ENCODE data around the gene CD151. TPM values are rescaled to one million over a fixed set of nuclear protein-coding genes. Genes with fewer than 3 reads are reported as not detected.

Gene CD151
- total RNA-seq, 4 donors from 2014 or later = 135 to 326 (median 298) TPM

- H3K27me3 ChIP-seq = no peaks in the 10 kb centered on the region
- peaks cover 37 to 38% of the 10 kb centered on the region in 2 donors for H3K4me1 ChIP-seq
- no peak for TF ChIP-seq CTCF (IDR thresholded peaks at IDR 0.05)
- no peak for TF ChIP-seq POLR2A (IDR thresholded peaks at IDR 0.05)
- DNase-seq = no peak
- WGBS, 2 donors = 94 to 95% methylated on average over 3 to 27 of the region's 32 CpGs
- no peak overlapping the region for H3K27ac ChIP-seq
- H3K36me3 ChIP-seq = no peaks in the 10 kb centered on the region
- no peaks in the 10 kb centered on the region for H3K9me3 ChIP-seq
- H3K4me3 ChIP-seq (replicated peaks in 1 of 3) = no peak overlapping the region
- intact Hi-C loops (cut with DNase I) = no loop called here
These were observed 33.0 kb upstream of the CD151 start for GRCh38 chr11:799641-800316.

GRCh38 chr11:800473-800872 is 32.3 kb upstream of the CD151 start:
- peaks cover 32 to 35% of the 10 kb centered on the region in 2 donors for H3K4me1 ChIP-seq
- no peaks in the 10 kb centered on the region for H3K27me3 ChIP-seq
- TF ChIP-seq POLR2A (IDR thresholded peaks at IDR 0.05) = no peak
- TF ChIP-seq CTCF (IDR thresholded peaks at IDR 0.05) = no peak
- H3K36me3 ChIP-seq = no peaks in the 10 kb centered on the region
- DNase-seq = no peak
- H3K9me3 ChIP-seq = no peaks in the 10 kb centered on the region
- 86 to 98% methylated on average over 11 to 13 of the region's 30 CpGs for WGBS, 2 donors
- no peak overlapping the region for H3K27ac ChIP-seq
- intact Hi-C loops (cut with DNase I) = no loop called here
- no peak overlapping the region for H3K4me3 ChIP-seq (replicated peaks in 1 of 3)

GRCh38 chr11:801097-801780 is 31.5 kb upstream of the CD151 start:
- Histone ChIP-seq H3K36me3 (no peaks in the 10 kb centered on the region), H3K4me1 (peaks cover 29 to 31% of the 10 kb centered on the region in 2 donors), H3K27ac (no peak overlapping the region), H3K4me3 (replicated peaks in 1 of 3) (no peak overlapping the region), H3K9me3 (no peaks in the 10 kb centered on the region), H3K27me3 (no peaks in the 10 kb centered on the region)
- 91 to 92% methylated on average over 11 to 14 of the region's 20 CpGs for WGBS, 2 donors
- intact Hi-C loops (cut with DNase I) = no loop called here
- TF ChIP-seq CTCF (IDR thresholded peaks at IDR 0.05) = no peak
- no peak for TF ChIP-seq POLR2A (IDR thresholded peaks at IDR 0.05)
- DNase-seq = no peak

GRCh38 chr11:802018-802617 is 30.6 kb upstream of the CD151 start:
- Histone ChIP-seq H3K4me1 (peaks cover 20 to 22% of the 10 kb centered on the region in 2 donors), H3K27ac (no peak overlapping the region), H3K27me3 (no peaks in the 10 kb centered on the region), H3K9me3 (no peaks in the 10 kb centered on the region), H3K36me3 (no peaks in the 10 kb centered on the region), H3K4me3 (replicated peaks in 1 of 3) (no peak overlapping the region)
- no peak for DNase-seq
- intact Hi-C loops (cut with DNase I) = no loop called here
- TF ChIP-seq CTCF (IDR thresholded peaks at IDR 0.05) (no peak), POLR2A (IDR thresholded peaks at IDR 0.05) (no peak)
- WGBS, 2 donors = 98% methylated on average over 9 to 15 of the region's 21 CpGs

Measured in thyroid gland (tissue), 4 donors.